Omental fat pad (tissue), 4 donors: ENCODE measurements around the gene IL21R. TPM values are rescaled to one million over a fixed set of nuclear protein-coding genes. Genes with fewer than 3 reads are reported as not detected.

Experiments used
- ATAC-seq: fragments of 150-250 bp; one replicate; pipeline ENCODE4 v1.9.1; 2016; ENCODE audit warnings: mild to moderate bottlenecking, moderate library complexity; ENCODE audit not compliant: low FRiP score
- DNase-seq: peaks from one replicate; pipeline ENCODE4 v3.0.0-alpha.2; 2019; ENCODE audit warnings: low spot score
- total RNA-seq, 4 donors: library from RNA; depleted of rRNA; stranded (reverse); fragments of >200 nt; gene quantifications; one replicate each; pipeline ENCODE4 v1.1.0, GENCODE V29; 2016
- TF ChIP-seq, protein P1 (sequence below), 3 donors: fragments of 450-650 bp; IDR thresholded peaks; one replicate each; pipeline ENCODE4 v1.5.1; 2016 to 2017; ENCODE audit warnings: antibody characterized with exemption in 3 of 3, mild to moderate bottlenecking in 3 of 3, moderate library complexity in 2 of 3

Gene IL21R
- total RNA-seq, 4 donors from 2014 or later, result 0.19 to 1.3 (median 0.25) TPM; not detected in 1

DNA sequence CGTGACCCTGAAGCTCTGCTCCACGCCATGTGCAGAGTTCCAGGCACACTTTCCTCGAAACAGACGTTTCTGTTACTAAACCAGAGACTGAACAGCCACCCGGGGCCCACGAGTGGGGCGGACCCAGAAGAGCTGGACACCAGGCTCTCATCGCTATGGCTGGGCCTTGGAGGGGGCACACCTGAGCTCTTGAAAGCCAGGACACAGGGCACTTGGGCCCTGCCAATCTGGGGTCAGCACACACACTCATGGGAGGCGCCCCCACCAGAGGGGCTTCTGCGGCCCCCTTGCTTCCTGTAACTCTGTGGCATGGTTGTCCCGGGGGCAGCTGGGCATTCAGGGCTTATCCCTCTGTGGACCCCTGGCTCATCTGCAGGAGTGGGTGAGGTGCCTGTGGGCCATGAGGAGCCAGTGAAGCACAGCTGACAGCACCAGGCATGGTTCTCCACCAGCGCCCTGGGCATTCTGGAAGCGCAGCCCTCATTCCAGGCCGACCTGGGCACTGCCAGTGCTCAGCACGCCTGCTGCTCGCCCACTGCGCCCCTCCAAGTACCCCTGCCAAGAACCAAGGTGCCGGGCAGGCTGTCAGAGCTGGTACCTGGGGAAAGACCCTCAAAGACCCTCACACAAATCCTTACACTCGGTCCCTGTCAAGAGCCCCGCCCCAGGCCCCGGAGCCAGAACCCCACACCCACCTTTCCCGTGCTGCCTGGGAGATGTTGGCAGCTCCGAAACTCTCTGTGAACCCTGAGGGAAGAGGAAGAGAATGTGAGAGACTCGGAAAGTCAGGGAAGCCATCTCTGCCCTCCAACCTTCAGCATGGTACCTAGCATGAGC is 61.1 kb downstream of the IL21R start:
- ATAC-seq, result no peak
- no peak for DNase-seq

GRCh38 chr16:27463741-27464591 is 62.0 kb downstream of the IL21R start:
- TF ChIP-seq, protein P1, sequence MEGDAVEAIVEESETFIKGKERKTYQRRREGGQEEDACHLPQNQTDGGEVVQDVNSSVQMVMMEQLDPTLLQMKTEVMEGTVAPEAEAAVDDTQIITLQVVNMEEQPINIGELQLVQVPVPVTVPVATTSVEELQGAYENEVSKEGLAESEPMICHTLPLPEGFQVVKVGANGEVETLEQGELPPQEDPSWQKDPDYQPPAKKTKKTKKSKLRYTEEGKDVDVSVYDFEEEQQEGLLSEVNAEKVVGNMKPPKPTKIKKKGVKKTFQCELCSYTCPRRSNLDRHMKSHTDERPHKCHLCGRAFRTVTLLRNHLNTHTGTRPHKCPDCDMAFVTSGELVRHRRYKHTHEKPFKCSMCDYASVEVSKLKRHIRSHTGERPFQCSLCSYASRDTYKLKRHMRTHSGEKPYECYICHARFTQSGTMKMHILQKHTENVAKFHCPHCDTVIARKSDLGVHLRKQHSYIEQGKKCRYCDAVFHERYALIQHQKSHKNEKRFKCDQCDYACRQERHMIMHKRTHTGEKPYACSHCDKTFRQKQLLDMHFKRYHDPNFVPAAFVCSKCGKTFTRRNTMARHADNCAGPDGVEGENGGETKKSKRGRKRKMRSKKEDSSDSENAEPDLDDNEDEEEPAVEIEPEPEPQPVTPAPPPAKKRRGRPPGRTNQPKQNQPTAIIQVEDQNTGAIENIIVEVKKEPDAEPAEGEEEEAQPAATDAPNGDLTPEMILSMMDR (IDR thresholded peaks at IDR 0.05), result no peak
- DNase-seq (no peak), ATAC-seq (no peak)

More for the DNA sequence above, 61.1 kb downstream of the IL21R start:
- TF ChIP-seq, protein P1 (IDR thresholded peaks at IDR 0.05), result no peak

GRCh38 chr16:27464626-27465482 is 62.9 kb downstream of the IL21R start:
- no peak for DNase-seq
- TF ChIP-seq, protein P1 (IDR thresholded peaks at IDR 0.05), result no peak
- no peak for ATAC-seq

DNA sequence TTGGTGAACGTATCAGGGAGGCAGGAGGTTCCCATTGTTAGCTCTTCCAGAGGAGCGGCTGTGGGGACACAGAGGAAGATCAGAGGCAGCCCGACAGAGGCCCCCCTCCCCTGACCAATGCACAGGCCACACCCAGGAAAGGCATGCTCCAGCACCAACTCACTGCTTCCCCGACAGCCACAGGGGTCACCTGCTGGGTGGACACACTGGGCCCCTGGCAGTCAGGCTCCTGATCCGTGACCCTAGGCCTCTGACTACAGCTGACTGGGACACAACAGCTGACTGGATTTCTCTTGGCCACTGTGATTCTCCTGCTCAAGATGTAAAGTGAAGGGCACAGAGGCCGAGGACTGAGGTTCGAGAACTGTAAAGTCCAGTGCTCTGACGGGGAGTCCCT is 63.5 kb downstream of the IL21R start:
- DNase-seq (no peak), ATAC-seq (no peak)
- TF ChIP-seq, protein P1 (IDR thresholded peaks at IDR 0.05), result no peak

GRCh38 chr16:27468941-27469531 is 67.1 kb downstream of the IL21R start:
- DNase-seq (no peak), ATAC-seq (no peak)
- TF ChIP-seq, protein P1 (IDR thresholded peaks at IDR 0.05), result no peak
